MV-4-11 (cell line): ENCODE data around the gene LEMD1.
"Not testable (repeated sequence)": the region's sequence is repeated elsewhere in the genome, so short reads cannot be mapped to it uniquely, and the experiment has no call there.

Experiments used
- DNase-seq: peaks from one replicate; lab custom pipeline; 2025; lab: John Stamatoyannopoulos, UW

LEMD1 gene

DNA sequence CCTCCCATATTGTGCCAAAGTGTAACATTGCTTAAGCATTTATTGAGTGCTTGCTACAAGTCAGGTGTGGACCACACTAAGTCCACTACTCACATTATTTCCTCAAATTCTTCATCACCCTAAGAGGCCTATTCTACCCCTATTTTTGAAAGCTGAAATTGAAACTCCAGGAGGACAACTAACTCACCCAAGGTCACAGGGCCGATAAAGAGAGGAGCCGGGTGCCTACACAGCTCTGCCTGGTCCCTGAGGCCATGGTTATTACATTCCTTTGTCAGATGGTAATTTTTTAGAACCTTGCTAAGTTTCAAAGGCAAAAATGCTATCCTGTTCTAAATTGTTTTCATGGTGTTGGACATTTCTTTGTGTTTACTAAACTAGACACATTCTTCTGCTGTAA is 41.0 kb downstream of the LEMD1 start:
- no peak for DNase-seq

DNA sequence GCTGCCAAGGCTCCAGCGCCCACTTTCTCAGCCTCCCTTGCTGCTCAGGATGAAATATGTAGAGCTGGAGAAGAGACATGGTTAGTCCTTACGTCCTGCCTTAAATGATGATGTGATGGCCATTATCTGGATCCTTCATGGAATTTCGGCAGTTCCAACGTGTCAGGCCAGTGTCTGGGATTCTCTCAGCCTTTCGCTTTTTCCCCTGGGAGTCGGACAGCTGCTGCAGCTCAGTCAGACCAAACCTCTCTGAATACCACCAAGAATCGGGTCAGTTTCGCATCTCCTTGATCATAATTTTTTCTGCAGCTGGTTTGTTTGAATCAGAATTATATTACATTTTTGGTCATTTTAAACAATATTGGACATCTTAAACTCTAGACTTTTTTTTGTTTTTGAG is 42.8 kb downstream of the LEMD1 start:
- DNase-seq = no peak

DNA sequence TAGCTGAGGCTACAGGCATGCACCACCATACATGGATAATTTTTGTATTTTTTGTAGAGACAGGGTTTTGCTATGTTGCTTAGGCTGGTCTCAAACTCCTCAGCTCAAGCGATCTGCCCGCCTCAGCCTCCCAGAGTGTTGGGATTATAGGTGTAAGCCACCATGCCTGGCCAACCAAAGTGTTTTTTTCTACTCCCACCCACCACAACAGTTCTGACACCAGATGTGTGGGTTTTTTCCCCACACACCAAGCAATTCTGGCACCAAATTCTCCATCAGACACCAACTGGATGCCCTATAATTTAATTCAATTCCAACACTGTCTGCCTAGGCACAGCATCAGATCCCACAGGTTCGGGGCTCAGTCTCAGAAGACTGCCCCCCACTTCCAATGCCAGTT is 44.5 kb downstream of the LEMD1 start:
- DNase-seq = no peak

DNA sequence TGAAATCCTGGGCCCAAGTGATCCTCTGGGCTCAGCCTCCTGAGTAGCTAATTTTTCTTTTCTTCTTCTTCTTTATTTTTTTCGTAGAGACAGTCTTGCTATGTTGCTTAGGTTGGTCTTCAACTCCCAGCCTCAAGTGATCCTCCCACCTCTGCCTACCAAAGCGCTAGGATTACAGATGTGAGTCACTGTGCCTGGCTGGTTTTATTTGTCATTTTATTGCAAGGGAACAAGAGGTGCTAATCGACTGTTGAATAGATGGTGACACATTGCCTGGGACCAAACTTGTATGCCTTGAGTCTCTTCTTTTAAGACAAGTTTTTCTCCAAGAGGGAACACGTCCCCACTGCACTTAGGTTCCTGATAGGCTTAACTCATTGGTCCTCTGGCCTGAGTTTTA is 45.1 kb downstream of the LEMD1 start:
- no peak for DNase-seq

DNA sequence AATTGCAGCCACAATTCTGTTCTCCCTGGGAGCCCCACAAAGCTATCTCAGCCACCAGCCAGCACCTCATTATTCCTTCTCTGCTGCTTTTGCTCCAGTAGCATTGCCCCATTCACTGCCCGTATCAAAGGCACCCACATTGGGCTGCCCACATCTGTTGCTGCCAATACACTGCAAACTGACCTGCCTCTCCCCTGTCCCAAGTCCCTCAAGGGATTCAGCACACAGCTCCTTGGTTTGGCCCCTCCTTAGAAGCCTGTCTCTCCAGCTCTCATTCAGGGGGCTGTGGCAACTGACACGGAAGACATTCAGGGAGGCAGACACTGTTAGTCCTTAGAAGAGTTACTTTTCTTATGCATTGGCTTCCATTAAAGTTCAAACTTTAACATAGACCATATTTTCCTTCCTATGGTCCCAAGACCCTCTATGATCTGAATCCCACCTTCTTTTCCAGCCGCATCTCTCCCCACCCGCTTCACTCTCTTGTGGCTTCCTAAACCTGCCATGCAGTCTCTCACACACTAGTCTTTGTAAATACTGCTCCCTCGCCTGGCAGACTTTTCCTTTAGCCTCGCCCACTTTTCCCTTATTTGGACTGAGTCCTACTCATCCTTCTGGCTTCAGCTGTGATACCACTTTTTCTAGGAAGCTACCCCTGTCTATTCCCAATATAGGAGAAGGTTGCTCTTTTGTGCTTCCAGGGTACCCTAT is 45.9 kb downstream of the LEMD1 start:
- DNase-seq = no peak

DNA sequence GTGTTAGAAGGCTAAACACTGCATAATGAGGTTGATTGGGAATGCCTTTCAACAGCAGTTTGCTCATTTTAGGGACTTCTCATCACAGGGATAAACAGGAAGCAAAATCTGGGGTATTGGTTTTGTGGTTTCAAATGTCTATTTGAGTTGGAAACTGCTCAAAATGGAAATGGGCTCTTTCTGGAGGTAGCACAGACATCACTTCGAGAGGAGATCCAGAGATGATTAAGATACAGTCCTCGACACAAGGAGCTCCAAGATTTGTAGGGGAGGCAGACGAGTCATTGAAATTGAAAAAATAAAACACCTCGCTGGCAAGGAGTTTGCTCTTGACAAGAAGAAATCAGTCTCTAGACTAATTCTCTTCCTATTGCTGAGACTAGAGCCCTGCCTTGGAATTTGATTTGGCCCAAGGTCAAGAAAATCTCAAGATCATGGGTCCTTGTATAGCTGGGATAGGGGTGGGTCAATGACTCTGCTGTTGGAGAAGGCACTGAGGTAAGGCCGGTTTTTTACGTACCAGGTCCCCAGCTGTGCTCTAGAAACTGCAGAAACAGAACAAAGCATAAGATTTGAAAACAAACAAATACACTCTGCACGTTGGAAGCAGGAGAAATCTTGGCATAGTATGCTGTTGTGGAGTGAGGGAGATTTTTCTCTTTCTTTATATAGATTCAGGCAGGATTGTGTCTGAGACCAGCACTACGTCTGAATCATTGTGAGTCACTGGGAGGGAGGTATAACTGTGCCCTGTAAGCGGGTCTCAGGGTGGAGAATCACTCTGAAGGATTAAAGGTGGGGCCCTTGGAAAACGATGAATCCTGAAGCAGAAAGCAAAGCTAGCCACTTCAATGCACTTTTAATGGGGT is 47.4 kb downstream of the LEMD1 start:
- peak; percentile 48 for DNase-seq

DNA sequence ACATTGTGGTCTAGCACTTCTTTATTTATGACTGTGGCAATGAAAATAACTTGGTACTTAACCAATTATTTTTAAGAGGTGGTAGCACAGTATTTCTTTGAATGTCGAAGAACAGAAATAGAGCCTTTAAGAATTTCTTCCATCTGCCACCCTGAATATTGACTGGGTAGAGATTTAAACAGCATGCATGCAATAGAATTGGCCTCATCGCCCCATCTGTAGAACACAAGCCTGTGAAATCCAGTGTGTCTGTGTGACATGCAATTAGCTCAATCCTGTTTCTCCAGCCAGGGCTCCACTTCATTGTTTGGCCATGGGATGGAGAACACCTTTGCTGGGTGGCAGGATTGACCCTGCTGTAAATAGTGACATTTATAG is 48.1 kb downstream of the LEMD1 start:
- DNase-seq = no peak

DNA sequence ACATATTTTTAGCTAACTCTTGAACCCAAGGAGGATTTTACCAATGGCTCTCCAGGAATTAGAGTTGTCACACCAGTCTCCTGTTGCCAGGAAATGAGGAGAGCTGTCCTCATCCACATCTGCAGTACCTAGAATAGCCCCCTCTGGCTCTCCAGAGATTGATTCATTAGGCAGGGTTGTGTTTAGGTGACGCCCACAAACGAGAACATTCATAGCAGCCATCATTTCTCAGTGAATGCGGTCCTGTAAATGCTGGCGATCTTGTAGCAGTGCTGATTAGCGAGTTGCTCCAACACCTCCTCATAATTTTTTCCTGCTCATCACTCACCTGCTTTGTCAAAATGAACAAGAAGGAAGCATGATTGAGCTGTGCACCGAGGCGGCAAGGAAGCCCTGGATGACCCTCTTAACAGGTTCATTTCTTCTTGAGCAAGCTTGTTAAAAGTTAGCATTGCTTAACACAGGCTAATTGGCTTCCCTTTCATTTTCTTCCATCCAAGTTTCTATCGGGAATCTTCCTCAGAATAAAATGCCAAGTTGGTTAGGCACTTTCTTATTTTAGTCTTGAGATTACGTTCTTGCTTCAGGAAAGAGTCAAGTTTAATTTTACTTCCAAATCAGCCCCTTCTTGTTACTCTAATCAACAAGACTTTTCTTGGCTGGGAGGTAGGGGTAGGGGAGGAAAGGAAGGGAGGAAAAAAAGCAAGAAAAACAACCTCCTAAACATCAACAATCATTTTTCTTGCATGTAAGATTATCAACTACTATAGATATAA is 48.6 kb downstream of the LEMD1 start:
- DNase-seq = no peak

DNA sequence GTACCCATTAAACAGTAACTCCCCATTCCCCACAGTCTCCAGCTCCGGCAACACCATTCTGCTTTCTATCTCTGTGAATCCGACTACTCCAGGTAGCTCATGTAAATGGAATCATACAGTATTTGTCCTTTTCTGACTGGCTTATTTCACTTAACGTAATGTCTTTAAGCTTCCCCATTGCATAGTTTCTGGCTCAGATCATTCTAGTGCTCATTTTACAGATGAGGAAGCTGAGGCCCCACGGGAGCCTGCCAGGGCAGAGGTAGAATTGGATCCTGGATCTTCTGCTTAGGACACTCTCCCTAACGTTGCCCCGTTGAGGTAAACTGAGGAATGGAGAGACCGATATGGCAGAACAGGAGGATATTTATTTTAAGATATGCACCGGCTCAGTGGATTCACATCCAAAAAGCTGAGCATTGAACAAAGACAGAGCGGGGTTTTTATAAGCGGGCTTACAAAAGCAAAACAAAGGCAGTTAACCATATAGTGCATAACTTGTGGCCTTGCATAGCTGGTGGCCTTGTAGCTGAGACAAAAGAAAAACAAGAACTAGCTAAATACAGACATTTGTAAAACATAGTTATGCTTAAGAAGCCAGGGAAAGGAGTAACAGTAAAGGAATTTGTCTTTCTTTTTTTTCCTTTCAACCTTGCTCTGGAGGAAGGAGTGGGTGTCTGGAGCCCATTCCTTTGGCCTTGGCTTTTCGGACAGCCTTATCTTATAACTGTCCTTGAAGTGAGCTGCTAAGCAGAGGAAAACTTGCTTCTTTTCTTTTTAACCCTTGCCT is 49.8 kb downstream of the LEMD1 start:
- no peak for DNase-seq

DNA sequence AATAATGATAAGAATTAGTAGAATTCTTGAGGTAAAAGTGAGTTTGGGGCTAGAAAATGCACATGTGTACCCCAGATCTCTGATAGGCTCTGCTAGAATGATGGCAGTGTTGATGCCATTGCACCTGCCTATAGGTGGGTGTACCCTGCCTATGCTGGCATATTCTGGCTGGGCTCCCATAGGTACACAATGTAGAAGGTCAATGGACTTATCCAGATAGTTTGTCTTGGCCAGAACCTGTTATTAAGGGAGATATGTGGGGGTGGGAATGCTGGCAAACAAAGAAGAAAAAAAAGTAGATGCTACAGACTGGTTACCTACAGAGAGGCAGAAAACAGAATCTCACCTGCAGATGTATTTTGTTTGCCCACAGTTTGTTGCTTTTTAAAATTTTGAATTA is 51.1 kb downstream of the LEMD1 start:
- DNase-seq = no peak

DNA sequence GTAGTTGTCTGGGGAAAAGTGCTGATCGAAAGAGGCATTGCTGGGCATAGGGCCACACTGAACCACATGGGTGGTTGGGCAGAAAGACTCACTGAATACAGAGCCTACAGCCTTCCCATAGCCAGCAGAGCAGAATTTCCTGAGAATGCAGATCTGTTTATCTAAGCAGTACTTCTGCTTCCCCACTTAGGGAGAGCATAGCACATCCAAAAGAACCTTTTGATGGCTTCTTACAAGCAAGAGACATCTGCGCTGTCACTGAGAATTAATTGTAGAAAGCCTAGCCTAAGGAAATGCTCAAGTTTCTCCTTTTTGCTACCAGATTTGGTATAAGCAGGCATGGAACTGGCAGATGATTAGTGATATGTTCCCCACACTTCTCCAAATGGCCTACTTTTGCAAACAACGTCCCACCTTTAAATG is 52.1 kb downstream of the LEMD1 start:
- DNase-seq = no peak

DNA sequence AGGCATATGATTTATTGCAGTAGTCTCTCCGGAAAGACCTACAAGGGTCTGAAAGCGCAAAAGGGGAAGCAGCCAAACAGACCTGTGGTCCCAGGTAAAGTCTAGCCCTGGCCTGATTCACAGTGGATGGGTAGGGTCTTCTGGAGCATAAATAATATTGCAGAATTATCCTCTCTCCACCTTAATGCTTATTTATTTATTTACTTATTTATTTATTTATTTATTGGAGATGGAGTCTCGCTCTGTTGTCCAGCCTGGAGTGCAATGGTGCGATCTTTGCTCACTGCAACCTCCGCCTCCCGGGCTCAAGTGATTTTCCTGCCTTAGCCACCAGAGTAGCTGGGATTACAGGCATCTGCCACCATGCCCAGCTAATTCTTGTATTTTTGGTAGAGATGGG is 53.4 kb downstream of the LEMD1 start:
- DNase-seq = no peak

DNA sequence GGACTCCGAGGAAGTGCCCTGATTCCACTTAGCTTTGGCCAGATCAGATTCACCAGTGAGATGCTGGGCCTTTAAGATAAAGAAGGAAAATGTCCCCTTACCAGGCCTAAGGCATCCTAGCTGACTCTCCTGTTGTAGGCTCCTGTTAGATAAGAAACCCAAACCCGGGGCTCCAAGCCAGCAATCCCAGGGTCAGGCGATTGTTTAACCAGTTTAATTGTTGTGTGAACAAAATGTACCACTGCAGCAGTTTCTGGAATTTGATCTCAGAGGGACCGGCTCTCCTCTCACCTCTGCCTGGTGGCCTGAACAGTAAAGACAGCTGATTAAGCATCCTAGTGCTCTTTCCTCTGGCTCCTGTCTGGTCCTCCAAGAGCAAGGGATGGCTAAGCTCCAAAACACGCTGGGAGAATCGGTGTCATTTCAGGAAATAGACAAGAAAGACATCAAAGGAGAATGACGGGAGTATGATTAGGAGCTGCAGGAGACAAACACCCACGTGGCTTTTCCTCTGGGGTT is 55.9 kb downstream of the LEMD1 start:
- no peak for DNase-seq

DNA sequence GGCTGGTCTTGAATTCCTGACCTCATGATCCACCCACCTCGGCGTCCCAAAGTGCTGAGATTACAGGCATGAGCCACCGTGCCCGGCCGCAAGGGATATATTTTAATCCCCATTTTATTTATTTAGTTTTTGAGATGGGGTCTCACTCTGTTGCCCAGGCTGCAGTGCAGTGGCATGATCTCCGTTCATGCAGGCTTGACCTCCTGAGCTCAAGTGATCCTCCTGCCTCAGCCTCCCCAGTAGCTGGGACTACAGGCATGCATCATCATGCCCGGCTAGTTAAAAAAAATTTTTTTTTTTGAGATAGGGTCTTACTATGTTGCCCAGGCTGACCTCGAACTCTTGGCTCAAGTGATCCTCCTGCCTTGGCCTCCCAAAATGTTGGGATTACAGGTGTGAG is 56.8 kb downstream of the LEMD1 start:
- DNase-seq = not testable (repeated sequence)

DNA sequence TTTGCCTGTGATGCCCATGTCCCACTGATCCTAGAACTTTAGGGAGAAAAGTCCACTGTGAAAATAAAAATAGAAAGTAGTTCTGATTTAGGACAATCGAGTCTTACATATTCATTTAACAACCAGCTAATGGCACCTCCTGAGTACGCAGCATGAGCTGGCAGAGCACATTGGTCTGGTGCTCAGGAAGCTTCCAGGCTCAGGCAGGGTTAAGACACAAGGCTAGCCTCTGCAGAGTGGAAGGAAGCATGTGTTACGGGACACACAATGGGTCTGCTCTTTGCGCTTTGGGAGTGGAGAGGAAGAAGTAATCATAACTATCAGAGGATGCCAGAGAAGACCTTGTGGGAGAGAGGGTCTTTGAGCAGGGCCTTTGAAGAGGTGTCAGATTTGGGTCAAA is 61.0 kb downstream of the LEMD1 start:
- no peak for DNase-seq

DNA sequence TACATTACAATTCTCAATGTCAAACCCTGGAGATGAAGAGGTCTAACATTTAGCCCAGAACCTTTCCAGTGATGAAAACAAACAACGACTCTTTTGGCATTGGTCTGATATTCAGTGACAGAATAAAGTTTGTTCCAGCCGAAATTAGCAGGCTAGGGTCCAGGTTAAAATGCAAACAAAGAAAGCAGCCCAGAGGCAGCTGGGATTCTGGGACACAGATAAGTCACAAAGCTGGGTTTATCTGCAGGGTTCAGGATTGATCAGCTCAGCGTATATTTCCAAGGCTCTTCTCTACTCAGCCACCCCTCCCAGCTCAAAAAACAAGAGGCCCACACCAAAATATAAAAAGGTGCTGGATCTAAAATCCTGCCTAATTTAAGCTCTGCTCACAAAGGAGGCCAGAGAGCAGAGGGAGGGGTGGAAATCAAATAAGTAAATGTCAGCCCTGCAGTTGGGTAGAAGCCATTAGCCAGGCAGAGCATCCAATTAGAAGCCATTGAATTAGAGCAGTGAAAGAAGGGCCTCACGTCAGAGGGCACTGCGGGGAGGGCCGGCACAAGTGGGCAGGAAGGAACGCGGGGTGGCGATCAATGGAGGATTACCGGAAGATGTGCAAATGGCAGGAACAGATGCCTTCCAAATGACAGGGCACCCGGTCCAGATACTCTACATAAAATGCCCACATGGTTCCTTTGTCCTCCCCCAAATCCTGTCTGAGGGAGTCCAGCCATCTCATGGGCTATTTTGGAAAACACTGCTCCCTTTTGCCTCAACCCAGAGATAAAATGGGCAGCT is 61.9 kb downstream of the LEMD1 start:
- no peak for DNase-seq

DNA sequence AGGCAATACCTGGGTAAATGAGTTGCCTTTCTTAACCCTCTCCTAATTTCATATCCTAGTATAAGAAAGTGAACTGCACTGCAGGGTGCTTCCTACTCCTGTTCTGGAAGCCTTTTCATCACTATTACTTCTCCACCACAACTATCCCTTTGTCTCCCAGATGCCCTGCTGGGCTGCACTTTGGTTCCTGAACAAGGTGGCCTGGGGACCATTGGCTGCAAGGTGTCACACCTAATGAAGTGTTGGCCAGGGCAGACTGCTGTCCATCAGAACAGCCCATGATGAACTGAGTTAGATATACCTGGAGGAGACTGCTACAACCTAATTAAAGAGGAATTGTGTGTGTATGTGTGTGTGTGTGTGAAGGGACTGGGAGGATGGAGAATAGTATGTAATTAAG is 63.3 kb downstream of the LEMD1 start:
- DNase-seq = no peak

DNA sequence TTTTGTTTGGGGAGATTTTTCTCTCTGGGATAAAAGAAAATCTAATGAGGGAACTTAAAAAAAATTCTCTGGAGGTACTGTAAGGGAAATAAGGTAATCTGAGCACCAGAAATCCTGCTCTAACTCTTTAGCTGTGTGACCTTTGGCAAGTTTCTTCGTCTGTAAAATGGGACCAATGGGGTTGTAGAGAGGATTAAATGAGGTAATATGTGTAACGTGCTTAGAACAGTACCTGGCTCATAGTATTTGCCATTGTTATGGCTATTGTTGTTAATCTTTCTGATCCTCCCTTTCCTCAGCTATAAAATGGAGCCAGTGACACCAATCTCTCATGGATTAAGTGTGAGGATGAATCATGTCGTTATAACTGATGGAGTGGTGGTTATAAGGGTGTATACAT is 64.3 kb downstream of the LEMD1 start:
- no peak for DNase-seq

DNA sequence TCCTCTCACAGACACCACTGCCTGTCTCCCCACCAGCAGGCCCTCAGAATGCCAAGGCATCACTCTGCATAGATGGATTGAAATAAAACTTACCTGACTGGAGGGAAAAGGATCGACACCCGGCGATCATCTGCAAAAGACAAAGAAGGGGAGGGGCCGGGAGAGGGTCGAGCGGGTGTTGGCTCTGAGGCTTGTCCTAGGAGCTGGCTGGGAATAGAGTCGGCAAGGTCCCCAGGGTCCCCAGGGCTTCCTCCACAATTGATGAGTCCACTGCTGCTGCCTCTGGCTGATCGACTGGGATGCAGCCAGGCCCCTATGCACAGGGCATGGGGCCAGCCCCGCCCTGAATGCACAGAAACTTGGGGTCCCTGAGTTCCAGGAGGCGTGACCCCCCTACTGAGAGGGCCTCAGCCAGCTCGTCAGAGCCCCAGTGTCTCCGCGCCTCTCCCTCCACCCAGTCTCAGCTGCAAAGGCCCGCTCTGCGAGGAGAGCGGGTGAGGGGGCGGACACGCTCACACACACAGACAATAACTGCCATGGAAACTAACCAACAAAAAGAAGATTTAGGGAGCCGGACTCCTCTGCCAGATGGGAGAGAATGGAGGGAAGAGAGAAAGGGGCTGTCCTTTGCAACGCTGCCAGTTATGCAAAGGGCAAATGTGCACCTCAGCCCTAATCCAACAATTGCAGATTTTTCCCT is 65.3 kb downstream of the LEMD1 start, which contains the start of gene KLHDC8A:
Gene KLHDC8A, minus strand, starts transcription at position 483 of the 700 bp plus-strand sequence. CDS start 13,318 bp downstream, outside the sequence.
- DNase-seq = no peak

DNA sequence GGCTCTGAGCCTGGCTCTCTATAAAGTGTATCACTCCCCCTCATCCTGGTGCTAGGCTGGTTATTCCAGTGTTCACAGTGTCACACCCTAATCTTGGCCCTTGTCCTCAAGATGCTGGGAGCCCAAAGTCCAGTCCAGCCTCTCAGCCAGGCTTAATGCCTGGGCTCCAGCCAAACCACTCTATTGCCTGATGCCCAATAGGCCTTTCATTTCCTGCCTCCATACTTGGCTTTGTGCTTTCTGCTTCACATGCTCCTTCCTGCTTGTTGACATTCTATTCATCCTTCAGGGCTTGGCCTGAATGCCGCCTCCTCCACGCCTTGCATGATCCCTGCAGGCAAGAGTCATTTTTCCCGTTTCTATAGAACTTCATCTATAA is 66.8 kb downstream of the LEMD1 start:
- no peak for DNase-seq
